Activated CD4-positive, alpha-beta T cell treated with anti-CD3 and anti-CD28 coated beads, Interleukin-2, amount 50 U/mL, for 4 hours (primary cell): ENCODE results near the gene HMOX1.
"Not testable (repeated sequence)": the region's sequence is repeated elsewhere in the genome, so short reads cannot be mapped to it uniquely, and the experiment has no call there.

Experiments
- DNase-seq, 2 experiments: peaks; one replicate each; pipeline ENCODE4 v3.0.0-alpha.2; 2020

Gene HMOX1

GRCh38 chr22:35381424-35382009 lies 621 bp downstream of the HMOX1 start:
- no peak for DNase-seq

- DNase-seq = no peak
These were observed 2.8 kb downstream of the HMOX1 start for GRCh38 chr22:35383679-35384071.

GRCh38 chr22:35384527-35384926 lies 3.6 kb downstream of the HMOX1 start:
- no peak for DNase-seq

GRCh38 chr22:35384975-35385588 lies 4.2 kb downstream of the HMOX1 start:
- no peak for DNase-seq

GRCh38 chr22:35386670-35387288 lies 5.9 kb downstream of the HMOX1 start:
- no peak for DNase-seq

- no peak for DNase-seq
These were observed 10.0 kb downstream of the HMOX1 start for GRCh38 chr22:35390933-35391332.

- DNase-seq = no peak
These were observed 11.5 kb downstream of the HMOX1 start for GRCh38 chr22:35392357-35392756.

- DNase-seq = no peak
These were observed 12.5 kb downstream of the HMOX1 start for GRCh38 chr22:35393116-35394010.

GRCh38 chr22:35394011-35394312 lies 13.1 kb downstream of the HMOX1 start:
- no peak for DNase-seq

GRCh38 chr22:35394810-35395563 lies 14.1 kb downstream of the HMOX1 start:
- DNase-seq = no peak

GRCh38 chr22:35396622-35397021 lies 15.7 kb downstream of the HMOX1 start:
- not testable (repeated sequence) for DNase-seq

GRCh38 chr22:35397095-35397904 lies 16.4 kb downstream of the HMOX1 start:
- DNase-seq = no peak

- DNase-seq = no peak
These were observed 17.7 kb downstream of the HMOX1 start for GRCh38 chr22:35398591-35398973.

GRCh38 chr22:35399114-35399677 lies 18.3 kb downstream of the HMOX1 start:
- no peak for DNase-seq

- peak; percentile 96 to 97 for DNase-seq
These were observed 19.0 kb downstream of the HMOX1 start, which contains the start of gene MCM5 for GRCh38 chr22:35399678-35400500. Gene MCM5 (plus strand): TSS chr22:35400140. CDS start chr22:35400439, 299 bp downstream.

GRCh38 chr22:35400501-35400790 lies 19.6 kb downstream of the HMOX1 start:
- DNase-seq = no peak

- DNase-seq = no peak
These were observed 21.0 kb downstream of the HMOX1 start for GRCh38 chr22:35401863-35402262.

- DNase-seq = no peak
These were observed 22.5 kb downstream of the HMOX1 start for GRCh38 chr22:35403356-35403755.

- DNase-seq = no peak
These were observed 23.3 kb downstream of the HMOX1 start for GRCh38 chr22:35404176-35404575.

- DNase-seq = no peak
These were observed 25.5 kb downstream of the HMOX1 start for GRCh38 chr22:35406443-35406842.

- no peak for DNase-seq
These were observed 26.5 kb downstream of the HMOX1 start for GRCh38 chr22:35407362-35407761.
